ELF-1 (cell line): ENCODE results near the gene ZNF574.

Experiments
- DNase-seq: peaks from one replicate; pipeline ENCODE4 v3.0.0-alpha.2; 2016; ENCODE audit warnings: low read depth, low spot score

Gene ZNF574

GRCh38 chr19:42054205-42054604, 21.8 kb upstream of the ZNF574 start:
- DNase-seq, result no peak

- no peak for DNase-seq
Observed at GRCh38 chr19:42057846-42058245, 18.1 kb upstream of the ZNF574 start.

DNA sequence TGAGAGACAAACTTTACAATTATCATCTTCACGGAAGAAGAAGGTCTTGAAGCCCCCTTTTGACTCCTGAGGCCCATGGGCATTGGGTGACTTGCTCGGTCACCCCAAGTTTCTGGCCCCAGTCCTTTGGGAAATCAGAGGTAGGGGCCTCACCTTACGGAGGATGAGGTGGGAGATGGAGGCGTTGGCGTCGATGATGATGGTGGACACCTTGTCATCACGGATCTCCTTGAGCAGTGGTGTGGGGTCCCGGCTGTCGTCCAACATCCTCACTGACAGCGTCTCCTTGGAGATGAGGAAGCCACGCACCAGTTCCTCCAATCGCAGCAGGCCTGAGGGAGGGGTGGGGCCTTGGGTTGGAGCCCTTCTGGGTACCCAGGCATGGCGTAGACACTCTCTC, 16.8 kb upstream of the ZNF574 start:
- DNase-seq, result no peak

- DNase-seq, result no peak
Observed at GRCh38 chr19:42060117-42060516, 15.8 kb upstream of the ZNF574 start.

DNA sequence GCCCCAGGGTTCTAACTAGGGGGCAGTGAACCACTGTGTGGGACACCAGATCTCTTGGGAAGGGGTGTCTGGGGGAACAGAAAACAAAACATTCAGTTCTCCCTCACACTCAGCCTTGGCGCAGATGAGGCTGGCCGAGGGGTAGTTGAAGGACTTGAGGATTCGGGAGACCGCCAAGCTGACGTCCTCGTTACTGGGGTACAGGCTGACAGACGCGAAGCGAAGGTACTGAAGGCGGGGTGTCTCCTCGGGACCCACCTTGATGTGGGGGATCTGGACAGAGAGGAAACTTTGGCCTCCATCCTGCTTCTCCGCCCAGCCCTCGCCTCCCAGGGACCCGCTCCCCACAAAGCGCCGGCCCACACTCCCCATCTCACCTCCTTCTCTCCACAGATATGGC, 13.6 kb upstream of the ZNF574 start:
- no peak for DNase-seq

DNA sequence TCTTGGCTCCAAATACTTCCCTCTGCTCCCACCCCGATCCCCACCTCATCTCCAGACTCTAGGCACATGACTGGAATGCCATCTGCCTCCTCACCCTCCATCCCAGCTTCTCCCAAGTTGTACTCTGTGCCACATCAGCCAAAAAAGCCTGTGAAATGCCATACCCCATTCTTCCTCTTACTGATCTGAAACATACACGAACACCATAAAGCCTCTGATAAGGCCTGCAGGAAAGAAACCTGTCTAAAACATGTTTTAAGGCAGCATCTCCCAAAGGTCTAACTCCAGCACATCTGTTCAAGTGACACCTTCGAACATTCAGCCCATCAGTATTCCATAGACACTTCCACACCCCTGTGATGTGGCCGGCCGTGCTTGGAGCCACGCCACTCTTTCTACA, 11.5 kb upstream of the ZNF574 start:
- no peak for DNase-seq

GRCh38 chr19:42065051-42065450, 10.9 kb upstream of the ZNF574 start:
- no peak for DNase-seq

GRCh38 chr19:42065511-42065910, 10.5 kb upstream of the ZNF574 start:
- DNase-seq, result no peak

DNA sequence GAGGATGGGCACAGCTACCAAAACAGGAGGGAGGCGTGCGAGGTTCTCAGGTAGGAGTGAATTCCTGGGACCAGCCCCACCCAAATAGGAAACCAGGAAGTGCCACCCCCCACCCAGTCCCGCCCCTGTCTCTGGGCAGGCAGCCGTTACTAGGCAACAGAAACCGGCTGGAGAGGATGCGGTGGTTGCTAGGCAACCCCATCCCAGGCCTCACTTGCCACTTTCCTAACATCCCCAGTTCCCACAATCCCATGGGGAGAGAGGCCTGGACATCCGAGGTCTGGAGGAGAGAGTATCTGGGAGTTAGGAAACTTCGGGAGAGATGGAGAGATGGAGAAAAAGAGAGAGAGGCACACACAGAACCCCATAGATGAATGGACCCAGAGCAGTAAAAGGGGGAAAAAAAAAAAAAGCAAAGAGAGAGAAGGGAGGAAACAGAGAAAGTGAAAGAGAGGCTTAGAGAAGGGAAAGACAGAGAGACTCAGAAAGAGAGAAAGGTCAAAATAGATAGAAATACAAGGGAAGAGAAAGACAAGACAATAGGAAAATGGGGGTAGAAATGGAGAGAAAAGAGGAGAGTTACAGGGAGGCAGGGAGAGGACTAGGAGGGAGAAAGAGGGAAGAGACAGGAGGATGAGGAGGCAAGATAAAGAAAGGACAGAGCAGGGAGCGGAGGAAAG, 9.8 kb upstream of the ZNF574 start:
- DNase-seq, result peak; percentile 82

- no peak for DNase-seq
Observed at GRCh38 chr19:42067315-42067888, 8.6 kb upstream of the ZNF574 start.

- DNase-seq, result no peak
Observed at GRCh38 chr19:42068361-42068755, 7.6 kb upstream of the ZNF574 start.

DNA sequence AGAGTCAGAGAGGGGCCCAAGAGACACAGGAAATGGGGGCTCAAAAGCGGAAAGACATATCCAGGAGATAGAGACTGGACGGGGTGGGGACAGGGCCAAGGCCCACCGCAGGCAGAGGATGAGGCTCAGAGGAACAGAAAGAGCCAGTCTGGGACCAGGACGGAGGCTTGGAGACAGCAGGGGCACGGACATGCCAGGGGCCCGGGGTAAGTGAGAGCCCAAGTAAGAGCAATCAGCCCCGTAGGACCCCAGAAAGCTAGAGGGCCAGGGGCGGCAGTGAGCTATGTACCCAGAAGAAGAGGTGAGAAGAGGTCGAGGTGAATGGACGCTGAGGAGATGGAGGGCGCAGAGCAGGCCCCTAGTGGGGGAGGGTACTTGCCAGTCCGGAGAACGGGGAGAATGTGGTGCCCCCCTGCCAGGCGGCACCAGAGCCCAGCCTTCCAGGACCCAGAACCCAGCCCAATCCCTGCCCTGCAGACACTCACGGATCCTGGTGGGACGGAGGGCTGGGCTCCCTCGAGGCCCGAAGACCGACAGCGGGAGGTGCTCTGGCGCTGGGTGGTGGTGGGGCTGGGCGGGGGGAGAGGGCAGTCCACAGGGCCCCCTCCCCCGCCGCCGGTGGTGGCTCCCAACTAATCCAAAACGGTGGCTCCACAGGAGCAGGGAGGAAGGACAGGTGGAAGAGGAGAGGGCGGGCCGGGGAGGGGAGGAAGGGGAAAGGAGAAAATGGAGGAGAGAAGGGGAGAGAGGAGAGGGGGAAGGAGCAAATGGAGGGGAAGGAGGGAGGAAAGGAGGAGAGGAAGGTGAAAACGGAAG, 7.0 kb upstream of the ZNF574 start:
- DNase-seq, result no peak

DNA sequence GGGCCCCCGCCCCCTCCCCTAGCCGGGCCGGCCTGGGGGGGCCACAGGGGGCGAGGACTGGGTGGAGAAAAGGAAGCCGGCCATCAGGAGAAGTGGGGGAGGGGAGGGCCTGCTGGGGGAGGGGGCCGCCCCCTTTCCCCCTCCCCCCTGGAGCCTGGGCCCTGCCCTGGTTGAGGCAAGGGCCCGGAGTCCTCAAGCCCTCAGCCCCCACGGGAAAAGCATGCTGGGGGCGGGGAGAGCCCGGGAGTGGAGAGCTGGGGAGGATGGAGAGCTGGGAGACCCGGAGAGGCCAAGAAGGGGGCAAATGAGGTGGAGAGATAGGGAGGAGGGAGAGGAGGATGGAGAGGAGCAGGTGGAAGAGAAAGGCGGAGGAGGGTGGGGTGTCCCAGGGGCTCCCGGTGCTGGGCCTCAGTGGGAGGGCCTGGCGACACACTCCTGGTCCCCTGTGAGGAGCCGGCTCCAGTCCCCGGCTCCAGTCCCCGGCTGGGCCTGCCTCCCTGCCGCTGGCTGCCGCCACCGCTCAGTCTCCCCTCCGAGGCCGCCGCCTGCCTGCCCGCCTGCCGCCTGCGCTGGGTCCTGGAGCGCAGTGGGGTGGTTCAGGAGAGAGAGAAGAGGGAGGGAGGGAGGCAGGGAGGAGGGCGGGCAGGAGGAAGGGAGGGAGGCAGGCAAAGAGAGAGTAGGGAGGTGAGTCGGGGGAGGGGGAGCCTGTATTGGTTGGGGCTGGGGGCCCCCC, 6.2 kb upstream of the ZNF574 start, which contains the start of gene GRIK5:
Gene GRIK5, minus strand, starts transcription at position 588 of the 733 bp plus-strand sequence. CDS start 4,436 bp downstream, outside the sequence.
- peak; percentile 26 for DNase-seq

DNA sequence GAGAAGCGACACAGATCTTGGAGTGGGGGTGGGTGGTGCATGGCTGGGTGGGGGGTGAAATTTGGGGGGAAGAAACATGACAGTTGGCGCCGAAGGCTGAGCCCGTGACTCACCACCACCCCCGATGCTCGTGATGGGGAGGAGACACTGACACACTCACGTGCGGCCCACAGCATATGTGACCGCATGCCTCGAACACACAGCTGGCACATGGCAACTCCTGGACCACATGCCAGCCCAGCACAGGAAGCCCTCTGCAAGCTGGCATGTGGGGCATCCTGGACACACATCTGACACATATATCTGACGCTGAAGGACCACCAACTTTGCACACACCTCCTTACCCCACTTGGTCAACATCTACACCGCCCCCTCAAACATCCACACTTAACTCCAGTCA, 4.7 kb upstream of the ZNF574 start:
- no peak for DNase-seq

GRCh38 chr19:42074513-42075363, 1.2 kb upstream of the ZNF574 start:
- peak; percentile 39 for DNase-seq

- DNase-seq, result no peak
Observed at GRCh38 chr19:42075364-42075615, 676 bp upstream of the ZNF574 start.

GRCh38 chr19:42076380-42076944, 496 bp downstream of the ZNF574 start:
- DNase-seq, result no peak

GRCh38 chr19:42078058-42078457, 2.1 kb downstream of the ZNF574 start:
- no peak for DNase-seq

DNA sequence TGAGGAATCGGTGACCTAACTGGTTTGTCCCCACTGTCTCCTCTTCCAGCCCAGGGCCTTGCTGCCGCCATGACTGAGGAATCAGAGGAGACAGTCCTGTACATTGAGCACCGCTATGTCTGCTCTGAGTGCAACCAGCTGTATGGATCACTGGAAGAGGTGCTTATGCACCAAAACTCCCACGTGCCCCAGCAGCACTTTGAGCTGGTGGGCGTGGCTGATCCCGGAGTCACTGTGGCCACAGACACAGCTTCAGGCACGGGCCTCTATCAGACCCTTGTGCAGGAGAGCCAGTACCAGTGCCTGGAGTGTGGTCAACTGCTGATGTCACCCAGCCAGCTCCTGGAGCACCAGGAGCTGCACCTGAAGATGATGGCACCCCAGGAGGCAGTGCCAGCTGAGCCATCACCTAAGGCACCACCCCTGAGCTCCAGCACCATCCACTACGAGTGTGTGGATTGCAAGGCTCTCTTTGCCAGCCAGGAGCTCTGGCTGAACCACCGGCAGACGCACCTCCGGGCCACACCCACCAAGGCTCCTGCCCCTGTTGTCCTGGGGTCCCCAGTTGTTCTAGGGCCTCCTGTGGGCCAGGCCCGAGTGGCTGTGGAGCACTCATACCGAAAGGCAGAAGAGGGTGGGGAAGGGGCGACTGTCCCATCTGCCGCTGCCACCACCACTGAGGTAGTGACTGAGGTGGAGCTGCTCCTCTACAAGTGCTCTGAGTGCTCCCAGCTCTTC, 2.7 kb downstream of the ZNF574 start:
- DNase-seq, result no peak

- no peak for DNase-seq
Observed at GRCh38 chr19:42079276-42079669, 3.3 kb downstream of the ZNF574 start.
